SU-DHL-6 (cell line): Measurements from ENCODE around the gene SPARC.

Experiments used
- EZH2phosphoT487 ChIP-seq: fragments of 200-600 bp; sonication (generic), shearing (Covaris generic); conservative IDR thresholded peaks from 2 replicates; pipeline ENCODE4 v1.6.1; 2018; ENCODE audit warnings: mild to moderate bottlenecking, antibody characterized with exemption, low read length, moderate library complexity, mixed read lengths
- TF ChIP-seq, protein P1 (sequence below): fragments of 200-600 bp; sonication (generic); IDR thresholded peaks from one replicate; pipeline ENCODE4 v1.5.1; 2017; ENCODE audit warnings: antibody characterized with exemption, mild to moderate bottlenecking, low read length, moderate library complexity; ENCODE audit not compliant: insufficient read depth, poor library complexity, severe bottlenecking

DNA sequence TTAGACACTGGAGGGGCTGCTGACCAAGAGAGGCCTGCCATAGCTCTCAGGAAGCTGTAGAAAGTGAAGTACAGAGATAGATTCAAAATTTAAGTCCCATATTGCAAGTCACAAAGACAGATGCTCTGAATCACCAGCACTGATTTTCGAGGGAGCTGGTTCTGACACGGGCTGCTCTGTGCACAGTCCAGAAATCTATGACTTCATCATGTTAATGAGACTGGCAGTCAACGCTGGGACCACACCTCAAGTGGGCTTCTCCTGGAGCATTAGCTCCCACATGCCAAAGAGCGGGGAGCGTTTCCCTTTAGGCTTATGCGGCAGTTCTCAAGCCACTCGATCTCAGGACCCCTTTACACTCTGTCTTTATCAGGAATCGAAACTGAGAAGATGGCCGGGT lies 61.4 kb downstream of the SPARC start:
- TF ChIP-seq, protein P1, sequence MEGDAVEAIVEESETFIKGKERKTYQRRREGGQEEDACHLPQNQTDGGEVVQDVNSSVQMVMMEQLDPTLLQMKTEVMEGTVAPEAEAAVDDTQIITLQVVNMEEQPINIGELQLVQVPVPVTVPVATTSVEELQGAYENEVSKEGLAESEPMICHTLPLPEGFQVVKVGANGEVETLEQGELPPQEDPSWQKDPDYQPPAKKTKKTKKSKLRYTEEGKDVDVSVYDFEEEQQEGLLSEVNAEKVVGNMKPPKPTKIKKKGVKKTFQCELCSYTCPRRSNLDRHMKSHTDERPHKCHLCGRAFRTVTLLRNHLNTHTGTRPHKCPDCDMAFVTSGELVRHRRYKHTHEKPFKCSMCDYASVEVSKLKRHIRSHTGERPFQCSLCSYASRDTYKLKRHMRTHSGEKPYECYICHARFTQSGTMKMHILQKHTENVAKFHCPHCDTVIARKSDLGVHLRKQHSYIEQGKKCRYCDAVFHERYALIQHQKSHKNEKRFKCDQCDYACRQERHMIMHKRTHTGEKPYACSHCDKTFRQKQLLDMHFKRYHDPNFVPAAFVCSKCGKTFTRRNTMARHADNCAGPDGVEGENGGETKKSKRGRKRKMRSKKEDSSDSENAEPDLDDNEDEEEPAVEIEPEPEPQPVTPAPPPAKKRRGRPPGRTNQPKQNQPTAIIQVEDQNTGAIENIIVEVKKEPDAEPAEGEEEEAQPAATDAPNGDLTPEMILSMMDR = no peak
- no peak for TF ChIP-seq EZH2phosphoT487
